ENCODE measurements around the gene CDK5RAP2.

Gene CDK5RAP2

GRCh38 chr9:120399940-120400339 lies 180.0 kb downstream of the CDK5RAP2 start:
- DNase-seq (ENCODE audit: low read depth): no peak

- DNase-seq (ENCODE audit: low read depth): no peak
Measured at GRCh38 chr9:120398286-120398685, 181.7 kb downstream of the CDK5RAP2 start.

GRCh38 chr9:120397453-120397852 lies 182.5 kb downstream of the CDK5RAP2 start:
- DNase-seq (ENCODE audit: low read depth): no peak

- no peak for DNase-seq (ENCODE audit: low read depth)
Measured at GRCh38 chr9:120396931-120397330, 183.0 kb downstream of the CDK5RAP2 start.

- DNase-seq (ENCODE audit: low read depth): no peak
Measured at GRCh38 chr9:120396418-120396817, 183.5 kb downstream of the CDK5RAP2 start.

- no peak for DNase-seq (ENCODE audit: low read depth)
Measured at GRCh38 chr9:120395376-120395775, 184.6 kb downstream of the CDK5RAP2 start.

- DNase-seq (ENCODE audit: low read depth): peak; percentile 90
Measured at GRCh38 chr9:120394058-120394669, 185.8 kb downstream of the CDK5RAP2 start.

GRCh38 chr9:120393386-120394057 lies 186.4 kb downstream of the CDK5RAP2 start:
- no peak for DNase-seq (ENCODE audit: low read depth)

- no peak for DNase-seq (ENCODE audit: low read depth)
Measured at GRCh38 chr9:120392711-120393110, 187.3 kb downstream of the CDK5RAP2 start.

GRCh38 chr9:120392245-120392644 lies 187.7 kb downstream of the CDK5RAP2 start:
- DNase-seq (ENCODE audit: low read depth): no peak

- no peak for DNase-seq (ENCODE audit: low read depth)
Measured at GRCh38 chr9:120391691-120392090, 188.3 kb downstream of the CDK5RAP2 start.

- no peak for DNase-seq (ENCODE audit: low read depth)
Measured at GRCh38 chr9:120390637-120391190, 189.3 kb downstream of the CDK5RAP2 start.

- DNase-seq (ENCODE audit: low read depth): no peak
Measured at GRCh38 chr9:120389867-120390266, 190.1 kb downstream of the CDK5RAP2 start.

- DNase-seq (ENCODE audit: low read depth): no peak
Measured at GRCh38 chr9:120389300-120389699, 190.7 kb downstream of the CDK5RAP2 start.

- DNase-seq (ENCODE audit: low read depth): no peak
Measured at GRCh38 chr9:120388003-120388855, 191.7 kb downstream of the CDK5RAP2 start.

- DNase-seq (ENCODE audit: low read depth): no peak
Measured at GRCh38 chr9:120387257-120388002, 192.5 kb downstream of the CDK5RAP2 start.

GRCh38 chr9:120386390-120387131 lies 193.4 kb downstream of the CDK5RAP2 start:
- DNase-seq (ENCODE audit: low read depth): peak; percentile 23

GRCh38 chr9:120385606-120386389 lies 194.2 kb downstream of the CDK5RAP2 start:
- DNase-seq (ENCODE audit: low read depth): no peak

GRCh38 chr9:120384925-120385272 lies 195.1 kb downstream of the CDK5RAP2 start:
- DNase-seq (ENCODE audit: low read depth): no peak

Data from stromal cell of bone marrow (primary cell).